GM13976 (cell line): Measurements from ENCODE around the gene DLX4.

ENCODE experiments used
- DNase-seq: peaks from one replicate; pipeline ENCODE4 v3.0.0; 2012; ENCODE audit warnings: low spot score
- in situ Hi-C: fragments of 300-500 bp; cut with MboI; formaldehyde crosslinking; loops from one replicate; pipeline ENCODE4 v1.12.0; 2022; ENCODE audit warnings: low sequenced_read_pairs, mixed read lengths, inconsistent platforms; ENCODE audit not compliant: unreplicated experiment
- TF ChIP-seq, protein P1 (sequence below): IDR thresholded peaks from 2 replicates; pipeline ENCODE4 v1.5.1; 2012; ENCODE audit warnings: borderline replicate concordance, mild to moderate bottlenecking; ENCODE audit not compliant: insufficient read depth; ENCODE audit errors: extremely low read depth, missing control alignments, control extremely low read depth

DLX4 gene

DNA sequence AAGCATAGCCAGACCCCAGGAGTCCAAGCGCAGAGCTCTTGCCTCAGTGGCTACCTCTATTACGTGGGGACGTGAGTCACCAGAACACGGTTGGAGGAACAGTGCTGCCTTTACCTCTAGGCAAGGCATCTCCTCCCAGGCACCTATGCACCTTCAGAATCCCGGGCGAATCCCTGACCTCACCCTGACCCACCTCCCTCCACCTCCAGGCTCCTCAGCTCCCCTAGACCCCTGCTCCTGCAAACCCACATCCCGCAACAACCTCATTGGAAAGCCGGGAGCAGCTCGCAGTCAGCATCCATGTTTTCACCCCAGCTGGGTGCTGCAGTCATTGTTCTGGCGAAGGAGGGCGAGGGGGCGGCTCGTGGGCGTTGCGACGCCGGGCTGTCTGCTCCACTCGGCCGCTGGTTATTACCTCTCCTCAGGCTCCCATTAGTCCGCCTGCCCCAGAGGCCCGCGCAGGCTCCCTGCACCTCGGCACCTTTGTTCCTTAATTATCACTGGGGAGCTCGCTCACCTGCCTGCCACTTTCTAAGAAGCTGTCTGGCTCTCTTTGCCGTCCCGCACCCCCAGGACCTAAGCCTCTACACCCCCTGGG lies 24.6 kb upstream of the DLX4 start:
- in situ Hi-C loops, result no loop called here
- DNase-seq, result no peak
- TF ChIP-seq, protein P1, sequence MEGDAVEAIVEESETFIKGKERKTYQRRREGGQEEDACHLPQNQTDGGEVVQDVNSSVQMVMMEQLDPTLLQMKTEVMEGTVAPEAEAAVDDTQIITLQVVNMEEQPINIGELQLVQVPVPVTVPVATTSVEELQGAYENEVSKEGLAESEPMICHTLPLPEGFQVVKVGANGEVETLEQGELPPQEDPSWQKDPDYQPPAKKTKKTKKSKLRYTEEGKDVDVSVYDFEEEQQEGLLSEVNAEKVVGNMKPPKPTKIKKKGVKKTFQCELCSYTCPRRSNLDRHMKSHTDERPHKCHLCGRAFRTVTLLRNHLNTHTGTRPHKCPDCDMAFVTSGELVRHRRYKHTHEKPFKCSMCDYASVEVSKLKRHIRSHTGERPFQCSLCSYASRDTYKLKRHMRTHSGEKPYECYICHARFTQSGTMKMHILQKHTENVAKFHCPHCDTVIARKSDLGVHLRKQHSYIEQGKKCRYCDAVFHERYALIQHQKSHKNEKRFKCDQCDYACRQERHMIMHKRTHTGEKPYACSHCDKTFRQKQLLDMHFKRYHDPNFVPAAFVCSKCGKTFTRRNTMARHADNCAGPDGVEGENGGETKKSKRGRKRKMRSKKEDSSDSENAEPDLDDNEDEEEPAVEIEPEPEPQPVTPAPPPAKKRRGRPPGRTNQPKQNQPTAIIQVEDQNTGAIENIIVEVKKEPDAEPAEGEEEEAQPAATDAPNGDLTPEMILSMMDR, result no peak

DNA sequence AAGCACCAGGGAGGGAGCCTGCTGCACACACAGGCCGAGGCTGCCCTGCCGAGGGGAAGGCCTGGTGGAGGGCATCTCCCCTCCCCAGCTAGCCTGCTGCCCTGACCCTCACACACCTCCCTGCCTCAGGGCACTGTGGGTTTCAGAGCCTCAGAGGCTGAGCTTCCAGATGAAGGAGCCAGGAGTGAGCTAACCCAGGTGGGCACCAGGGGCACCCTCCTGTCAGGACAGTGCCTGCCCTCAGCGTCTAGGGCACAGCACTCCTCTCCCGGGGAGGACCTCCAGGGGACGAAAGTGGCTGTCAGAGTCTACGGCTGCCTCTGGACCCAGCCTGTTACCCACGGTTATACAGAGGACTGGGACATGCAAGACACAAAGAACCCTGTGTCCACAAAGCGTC lies 22.8 kb upstream of the DLX4 start:
- TF ChIP-seq, protein P1, result no peak
- in situ Hi-C loops, result no loop called here

DNA sequence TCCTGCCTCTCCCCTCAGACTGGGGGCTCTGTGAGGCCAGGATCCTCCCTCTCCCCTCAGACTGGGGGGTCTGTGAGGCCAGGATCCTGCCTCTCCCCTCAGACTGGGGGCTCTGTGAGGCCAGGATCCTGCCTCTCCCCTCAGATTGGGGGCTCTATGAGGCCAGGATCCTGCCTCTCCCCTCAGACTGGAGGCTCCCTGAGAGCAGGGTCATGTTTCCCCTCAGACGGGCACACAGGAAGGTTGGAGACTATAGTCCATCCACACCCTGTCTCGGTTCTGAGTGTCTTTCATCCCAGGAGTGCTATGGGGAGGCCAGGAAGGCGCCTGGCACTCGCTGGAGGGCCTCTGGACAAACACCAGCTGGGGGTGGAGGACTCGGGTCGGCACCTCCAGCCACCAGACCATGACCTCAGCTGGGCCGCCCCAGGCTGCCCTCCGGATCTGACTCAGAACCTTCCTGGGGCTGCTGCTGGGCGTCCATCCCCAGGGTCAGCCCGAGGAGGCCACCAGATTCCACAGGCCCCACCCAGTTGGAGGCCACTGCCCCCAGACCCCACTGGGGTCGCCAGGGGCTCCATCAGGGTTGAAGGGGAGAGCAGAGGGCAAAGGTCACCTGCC lies 21.9 kb upstream of the DLX4 start:
- in situ Hi-C loops, result no loop called here
- TF ChIP-seq, protein P1, result no peak
- no peak for DNase-seq

More for the DNA sequence above, 22.8 kb upstream of the DLX4 start:
- no peak for DNase-seq

DNA sequence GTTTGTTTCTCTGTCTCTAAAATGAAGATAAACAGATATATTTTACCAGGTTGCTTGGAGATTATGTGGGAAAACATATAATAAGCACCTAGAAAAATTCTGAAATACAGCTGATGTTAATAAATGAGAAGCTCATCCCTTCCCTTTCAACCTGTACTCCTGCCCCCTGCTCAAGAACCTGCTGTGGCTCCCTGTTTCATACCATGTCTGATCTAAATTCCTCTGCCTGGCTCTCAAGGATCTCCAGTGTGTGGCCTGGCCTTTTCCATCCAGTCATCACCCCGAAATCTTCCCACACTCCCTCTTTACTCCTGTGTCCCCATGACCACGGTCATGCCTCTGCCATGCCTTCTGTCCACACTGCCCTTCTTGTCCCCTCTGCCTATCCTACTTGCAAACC lies 19.4 kb upstream of the DLX4 start:
- TF ChIP-seq, protein P1, result no peak
- no peak for DNase-seq
- in situ Hi-C loops, result no loop called here

DNA sequence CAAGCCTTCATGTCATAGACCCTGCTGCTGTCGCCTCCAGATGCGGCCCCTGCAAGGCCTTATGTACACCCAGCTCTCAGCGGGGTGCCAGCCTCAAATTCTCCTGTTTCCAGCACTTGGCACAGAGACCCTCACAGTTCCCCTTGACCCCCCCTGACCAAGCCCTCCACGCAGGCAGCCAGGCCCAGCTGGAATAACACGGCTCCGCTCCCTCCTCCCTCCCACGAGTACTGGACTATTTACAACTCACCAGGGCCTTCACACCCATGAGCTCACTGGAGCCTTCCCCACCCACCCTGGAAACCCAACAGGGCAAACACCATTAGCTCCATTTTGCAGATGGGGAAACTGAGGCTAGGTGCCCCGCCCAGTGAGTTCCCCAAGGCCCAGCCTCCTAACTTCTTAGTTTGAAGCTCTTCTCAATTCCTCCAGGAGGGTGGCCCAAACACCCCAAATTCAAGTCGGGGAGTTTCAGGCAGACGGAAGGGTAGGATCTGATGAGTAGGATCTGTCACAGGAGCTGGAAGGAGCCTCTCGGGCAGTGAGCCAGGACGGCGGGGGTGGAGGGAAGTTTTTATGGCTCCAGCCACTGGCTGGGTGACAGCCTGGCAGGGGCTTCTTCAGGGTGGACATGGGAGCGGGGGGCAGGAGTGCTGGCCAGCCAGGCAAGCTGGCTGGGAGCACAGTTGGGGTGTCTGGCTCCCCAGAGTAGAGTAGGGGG lies 17.5 kb upstream of the DLX4 start:
- no peak for DNase-seq
- TF ChIP-seq, protein P1, result no peak
- in situ Hi-C loops, result no loop called here

DNA sequence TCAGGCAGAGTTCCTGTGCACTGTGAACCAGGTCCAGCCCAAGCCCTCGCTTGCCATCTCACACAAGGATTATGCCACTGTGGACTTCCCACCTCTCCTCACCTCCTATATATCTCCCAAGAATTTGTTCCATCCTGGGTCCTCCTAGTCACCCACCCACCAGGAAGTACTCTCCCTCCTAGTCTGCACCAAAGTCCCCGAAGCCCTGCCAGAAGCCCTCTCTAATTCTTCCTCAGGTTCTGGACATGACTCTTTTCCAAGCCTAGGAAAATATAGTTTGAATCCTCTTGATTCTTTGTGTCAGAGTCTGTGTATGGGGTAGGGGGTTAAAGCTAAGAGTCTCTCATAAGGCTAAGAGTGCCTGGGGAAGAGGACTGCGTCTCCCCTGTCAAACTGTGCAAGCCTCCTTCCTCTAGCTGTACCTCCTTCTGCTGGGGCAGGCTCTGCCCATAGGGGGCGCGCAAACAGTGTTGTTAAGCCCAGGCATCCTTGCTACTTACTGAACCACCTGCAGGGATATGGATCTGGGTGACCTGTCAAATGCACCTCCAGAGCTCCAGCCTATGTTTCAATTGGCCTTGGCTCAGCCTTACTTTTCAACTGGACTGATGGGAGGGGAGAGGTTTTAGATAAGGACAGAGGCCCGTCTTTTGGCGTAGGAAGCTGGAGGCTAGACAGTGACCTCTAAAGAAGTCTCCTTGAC lies 16.6 kb upstream of the DLX4 start:
- peak; percentile 88 for DNase-seq
- in situ Hi-C loops, result no loop called here
- TF ChIP-seq, protein P1, result peak; percentile 83
